ENCODE data around the gene NDRG2.

NDRG2 gene

GRCh38 chr14:20982646-20983369, 42.1 kb downstream of the NDRG2 start:
- no peak overlapping the region for H3K27ac ChIP-seq
- TF ChIP-seq, protein P1, sequence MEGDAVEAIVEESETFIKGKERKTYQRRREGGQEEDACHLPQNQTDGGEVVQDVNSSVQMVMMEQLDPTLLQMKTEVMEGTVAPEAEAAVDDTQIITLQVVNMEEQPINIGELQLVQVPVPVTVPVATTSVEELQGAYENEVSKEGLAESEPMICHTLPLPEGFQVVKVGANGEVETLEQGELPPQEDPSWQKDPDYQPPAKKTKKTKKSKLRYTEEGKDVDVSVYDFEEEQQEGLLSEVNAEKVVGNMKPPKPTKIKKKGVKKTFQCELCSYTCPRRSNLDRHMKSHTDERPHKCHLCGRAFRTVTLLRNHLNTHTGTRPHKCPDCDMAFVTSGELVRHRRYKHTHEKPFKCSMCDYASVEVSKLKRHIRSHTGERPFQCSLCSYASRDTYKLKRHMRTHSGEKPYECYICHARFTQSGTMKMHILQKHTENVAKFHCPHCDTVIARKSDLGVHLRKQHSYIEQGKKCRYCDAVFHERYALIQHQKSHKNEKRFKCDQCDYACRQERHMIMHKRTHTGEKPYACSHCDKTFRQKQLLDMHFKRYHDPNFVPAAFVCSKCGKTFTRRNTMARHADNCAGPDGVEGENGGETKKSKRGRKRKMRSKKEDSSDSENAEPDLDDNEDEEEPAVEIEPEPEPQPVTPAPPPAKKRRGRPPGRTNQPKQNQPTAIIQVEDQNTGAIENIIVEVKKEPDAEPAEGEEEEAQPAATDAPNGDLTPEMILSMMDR (conservative IDR thresholded peaks at IDR 0.05), result no peak

GRCh38 chr14:20980906-20981305, 44.0 kb downstream of the NDRG2 start:
- no peak overlapping the region for H3K27ac ChIP-seq
- TF ChIP-seq, protein P1 (conservative IDR thresholded peaks at IDR 0.05), result no peak

- H3K27ac ChIP-seq, result no peak overlapping the region
- TF ChIP-seq, protein P1 (conservative IDR thresholded peaks at IDR 0.05), result no peak
Measured at GRCh38 chr14:20978687-20979086, 46.2 kb downstream of the NDRG2 start.

GRCh38 chr14:20976291-20976690, 48.6 kb downstream of the NDRG2 start:
- H3K27ac ChIP-seq, result no peak overlapping the region
- TF ChIP-seq, protein P1 (conservative IDR thresholded peaks at IDR 0.05), result no peak

- TF ChIP-seq, protein P1 (conservative IDR thresholded peaks at IDR 0.05), result no peak
- H3K27ac ChIP-seq, result no peak overlapping the region
Measured at GRCh38 chr14:20973501-20973900, 51.4 kb downstream of the NDRG2 start.

- TF ChIP-seq, protein P1 (conservative IDR thresholded peaks at IDR 0.05), result no peak
- H3K27ac ChIP-seq, result peak overlapping the region; percentile 53; the same call in 1 of the 2 replicates
Measured at GRCh38 chr14:20971705-20972021, 53.2 kb downstream of the NDRG2 start.

DNA sequence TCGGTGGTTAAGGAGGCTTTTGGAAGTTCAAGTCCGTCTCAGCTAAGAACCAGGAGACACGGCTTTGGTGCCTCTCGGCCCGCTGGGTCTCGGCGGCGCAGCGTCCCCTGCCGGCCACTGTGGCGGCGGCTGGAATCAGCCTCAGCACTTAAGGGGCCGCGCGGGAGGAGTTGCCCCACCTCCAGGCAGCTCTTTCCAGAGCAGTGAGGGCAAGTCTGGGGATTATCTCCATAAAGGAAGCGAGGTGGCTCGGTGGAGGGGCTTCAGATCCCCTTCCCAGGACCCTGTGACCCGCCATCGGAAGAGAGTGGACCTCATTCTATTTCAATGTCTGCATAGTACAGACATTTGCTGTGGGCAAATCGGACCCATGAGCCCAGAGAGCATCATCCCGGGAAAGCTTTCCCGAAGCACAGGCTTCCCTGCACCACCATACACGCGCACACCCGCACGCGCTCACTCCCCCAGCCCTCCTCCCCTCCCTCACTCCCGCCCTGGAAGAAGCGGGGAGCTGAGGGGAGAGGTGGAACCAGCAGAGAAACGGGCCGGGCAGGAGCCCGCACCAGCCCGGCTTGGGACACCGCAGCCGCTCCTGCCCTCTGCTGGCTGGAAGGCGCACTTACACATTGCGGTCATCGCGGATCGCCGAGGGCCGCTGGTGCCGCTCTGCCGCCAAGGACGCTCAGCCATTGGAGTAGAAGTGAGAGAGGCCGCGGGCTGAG, 53.7 kb downstream of the NDRG2 start:
- TF ChIP-seq, protein P1 (conservative IDR thresholded peaks at IDR 0.05), result peak; percentile 97
- H3K27ac ChIP-seq, result peak overlapping the region; percentile 53

Measured in VCaP (cell line).